H9 (cell line): Measurements from ENCODE around the gene CA12. TPM values are rescaled to one million over a fixed set of nuclear protein-coding genes. Genes with fewer than 3 reads are reported as not detected.

Experiments
- DNase-seq: peaks from one replicate; pipeline ENCODE4 v3.0.0-alpha.2; 2017
- H2AFZ ChIP-seq: one replicate; pipeline ENCODE4 v1.6.1; 2013; ENCODE audit warnings: mild to moderate bottlenecking, low read length, control low read depth, moderate library complexity
- H2AK5ac ChIP-seq: 2 replicates; pipeline ENCODE4 v1.6.1; 2013; ENCODE audit warnings: low read length, control low read depth, mixed read lengths; ENCODE audit not compliant: insufficient read length
- H2BK120ac ChIP-seq: one replicate; pipeline ENCODE4 v1.6.1; 2013; ENCODE audit warnings: low read depth, mild to moderate bottlenecking, low read length, control low read depth, inconsistent platforms; ENCODE audit not compliant: poor library complexity, severe bottlenecking
- H2BK12ac ChIP-seq: 2 replicates; pipeline ENCODE4 v1.6.1; 2013; ENCODE audit warnings: low read length, control low read depth, mixed read lengths, low read depth; ENCODE audit not compliant: insufficient read length
- H2BK15ac ChIP-seq: 2 replicates; pipeline ENCODE4 v1.6.1; 2013; ENCODE audit warnings: low read depth, low read length, control low read depth
- H2BK20ac ChIP-seq: one replicate; pipeline ENCODE4 v1.6.1; 2013; ENCODE audit warnings: low read depth, mild to moderate bottlenecking, low read length, control low read depth, inconsistent platforms; ENCODE audit not compliant: poor library complexity, severe bottlenecking
- H2BK5ac ChIP-seq: 2 replicates; pipeline ENCODE4 v1.6.1; 2013; ENCODE audit warnings: low read length, control low read depth, mixed read lengths; ENCODE audit not compliant: insufficient read length
- H3K14ac ChIP-seq: 2 replicates; pipeline ENCODE4 v1.6.1; 2013; ENCODE audit warnings: low read length, control low read depth; ENCODE audit not compliant: insufficient read depth
- H3K18ac ChIP-seq: 2 replicates; pipeline ENCODE4 v1.6.1; 2013; ENCODE audit warnings: low read depth, mild to moderate bottlenecking, mixed read lengths, low read length, control low read depth; ENCODE audit not compliant: insufficient read length
- H3K23ac ChIP-seq: 2 replicates; pipeline ENCODE4 v1.6.1; 2013; ENCODE audit warnings: low read length, control low read depth, mixed read lengths, low read depth; ENCODE audit not compliant: insufficient read length
- H3K23me2 ChIP-seq: 2 replicates; pipeline ENCODE4 v1.6.1; 2013; ENCODE audit warnings: low read depth, mild to moderate bottlenecking, mixed read lengths, low read length, control low read depth; ENCODE audit not compliant: insufficient read length, poor library complexity, severe bottlenecking
- H3K27ac ChIP-seq: 2 replicates; pipeline ENCODE4 v1.5.1; 2013; ENCODE audit warnings: low read length, control low read depth, mixed read lengths, low read depth; ENCODE audit not compliant: insufficient read length
- H3K27me3 ChIP-seq: 2 replicates; pipeline ENCODE4 v1.6.1; 2013; ENCODE audit warnings: low read length, control low read depth, inconsistent platforms; ENCODE audit not compliant: insufficient read depth
- H3K4ac ChIP-seq: 2 replicates; pipeline ENCODE4 v1.6.1; 2013; ENCODE audit warnings: low read depth, mild to moderate bottlenecking, control low read depth, inconsistent platforms, low read length, moderate library complexity
- H3K4me1 ChIP-seq: 2 replicates; pipeline ENCODE4 v1.6.1; 2013; ENCODE audit warnings: low read length, control low read depth, inconsistent platforms; ENCODE audit not compliant: insufficient read depth
- H3K4me2 ChIP-seq: 2 replicates; pipeline ENCODE4 v1.6.1; 2013; ENCODE audit warnings: low read length, control low read depth, mixed read lengths; ENCODE audit not compliant: insufficient read length, insufficient read depth
- H3K56ac ChIP-seq: 2 replicates; pipeline ENCODE4 v1.6.1; 2013; ENCODE audit warnings: low read depth, mild to moderate bottlenecking, mixed read lengths, low read length, control low read depth; ENCODE audit not compliant: insufficient read length
- H3K79me1 ChIP-seq: 2 replicates; pipeline ENCODE4 v1.6.1; 2013; ENCODE audit warnings: low read depth, mild to moderate bottlenecking, moderate library complexity, low read length, control low read depth, inconsistent platforms; ENCODE audit not compliant: insufficient read depth, poor library complexity, severe bottlenecking
- H3K79me2 ChIP-seq: 2 replicates; pipeline ENCODE4 v1.6.1; 2013; ENCODE audit warnings: low read length, control low read depth, inconsistent platforms; ENCODE audit not compliant: insufficient read depth
- H3K9ac ChIP-seq: 2 replicates; pipeline ENCODE4 v1.6.1; 2013; ENCODE audit warnings: low read length, control low read depth, mixed read lengths; ENCODE audit not compliant: insufficient read length; ENCODE audit errors: extremely low read depth
- H3K9me3 ChIP-seq: one replicate; pipeline ENCODE4 v1.6.1; 2013; ENCODE audit warnings: low read depth, low read length, inconsistent platforms; ENCODE audit not compliant: control insufficient read depth
- H3T11ph ChIP-seq: one replicate; pipeline ENCODE4 v1.6.1; 2013; ENCODE audit warnings: mild to moderate bottlenecking, low read length, control low read depth, inconsistent platforms
- H4K20me1 ChIP-seq: one replicate; pipeline ENCODE4 v1.6.1; 2013; ENCODE audit not compliant: control insufficient read depth, insufficient read length, insufficient read depth
- H4K5ac ChIP-seq: 2 replicates; pipeline ENCODE4 v1.6.1; 2013; ENCODE audit warnings: low read depth, mild to moderate bottlenecking, mixed read lengths, low read length, control low read depth; ENCODE audit not compliant: insufficient read length
- H4K8ac ChIP-seq: replicated peaks from 2 replicates; pipeline ENCODE4 v1.6.1; 2013; ENCODE audit warnings: low read length, control low read depth, mixed read lengths, low read depth; ENCODE audit not compliant: insufficient read length
- H4K91ac ChIP-seq: 2 replicates; pipeline ENCODE4 v1.6.1; 2013; ENCODE audit warnings: low read depth, mild to moderate bottlenecking, moderate library complexity, mixed read lengths, low read length, control low read depth; ENCODE audit not compliant: insufficient read length
- H3K27ac Mint-ChIP-seq, 3 experiments: 2 replicates in 2 of 3; 3 replicates in 1 of 3; pipeline ENCODE4 v1.8.0; 2020 to 2021; ENCODE audit warnings: mixed read lengths in 3 of 3, mild to moderate bottlenecking in 1 of 3, moderate library complexity in 1 of 3
- H3K27me3 Mint-ChIP-seq: 2 replicates; pipeline ENCODE4 v1.8.0; 2021; ENCODE audit warnings: low read depth, mild to moderate bottlenecking, moderate library complexity, mixed read lengths
- H3K36me3 Mint-ChIP-seq, 3 experiments: 2 replicates in 2 of 3; 3 replicates in 1 of 3; pipeline ENCODE4 v1.8.0; 2020 to 2021; ENCODE audit warnings: low read depth in 3 of 3, mixed read lengths in 3 of 3; ENCODE audit not compliant: insufficient read depth in 1 of 3
- H3K4me1 Mint-ChIP-seq, 2 experiments: 2 replicates each; pipeline ENCODE4 v1.8.0; 2020; ENCODE audit warnings: mixed read lengths in 2 of 2
- H3K4me3 Mint-ChIP-seq, 2 experiments: 2 replicates in 1 of 2; 3 replicates in 1 of 2; pipeline ENCODE4 v1.8.0; 2020 to 2021; ENCODE audit warnings: mild to moderate bottlenecking in 2 of 2, mixed read lengths in 2 of 2, moderate library complexity in 1 of 2
- H3K9me3 Mint-ChIP-seq, 2 experiments: 2 replicates in 1 of 2; 3 replicates in 1 of 2; pipeline ENCODE4 v1.8.0; 2020; ENCODE audit warnings: mild to moderate bottlenecking in 2 of 2, mixed read lengths in 2 of 2, moderate library complexity in 1 of 2
- CTCF ChIP-seq: fragments of 200-600 bp; sonication (generic); conservative IDR thresholded peaks from 3 replicates; pipeline ENCODE4 v1.8.0; 2021; ENCODE audit warnings: antibody characterized with exemption, mild to moderate bottlenecking
- WGBS: extraction: QIAGEN DNeasy Blood & Tissue Kit; methylation state at CpG from one replicate; pipeline ENCODE4 v1.1.7; 2013; ENCODE audit warnings: missing lambda C conversion rate, low lambda C conversion rate, mixed read lengths; ENCODE audit not compliant: insufficient read length; ENCODE audit errors: extremely low coverage; 5-methylcytosine and 5-hydroxymethylcytosine counted together
- total RNA-seq: library from RNA; stranded (reverse); gene quantifications from 2 replicates; pipeline ENCODE4 v1.2.1, GENCODE V29; 2021

Gene CA12
- total RNA-seq, 1 experiment from 2014 or later, result 0.68 TPM

- Histone ChIP-seq H3K4me1 (no peaks in the 10 kb centered on the region), H2BK12ac (no peak overlapping the region), H4K20me1 (no peaks in the 10 kb centered on the region), H4K91ac (no peak overlapping the region), H3K4ac (no peak overlapping the region), H2BK15ac (no peak overlapping the region), H3K79me1 (no peaks in the 10 kb centered on the region), H2BK20ac (no peak overlapping the region), H3K4me2 (no peak overlapping the region), H3K23ac (no peak overlapping the region), H3T11ph (no peak overlapping the region), H3K18ac (no peak overlapping the region), H2AFZ (no peak overlapping the region), H4K5ac (no peak overlapping the region), H3K23me2 (no peaks in the 10 kb centered on the region), H3K79me2 (no peaks in the 10 kb centered on the region), H3K27ac (no peak overlapping the region), H3K56ac (no peak overlapping the region), H3K9ac (no peak overlapping the region), H2BK120ac (no peak overlapping the region), H2BK5ac (no peak overlapping the region), H3K14ac (no peak overlapping the region), H2AK5ac (no peak overlapping the region), H4K8ac (no peak overlapping the region), H3K27me3 (no peaks in the 10 kb centered on the region), H3K9me3 (no peaks in the 10 kb centered on the region)
- Mint-ChIP-seq H3K4me3 (no peak overlapping the region), H3K9me3 (no peaks in the 10 kb centered on the region), H3K36me3 (no peaks in the 10 kb centered on the region), H3K4me1 (0 out of 4 replicates have a peak, but pooled peaks cover 0 to 2% of the 10 kb centered on the region in 2 experiments), H3K27ac (no peak overlapping the region), H3K27me3 (0 out of 2 replicates have a peak, but pooled peaks cover 2% of the 10 kb centered on the region)
- no CpG with 5 or more reads among the region's 5 CpGs for WGBS
- no peak for DNase-seq
- TF ChIP-seq CTCF, result no peak
Observed at GRCh38 chr15:63329567-63330350, 51.9 kb downstream of the CA12 start.
